ENCODE results near the gene C19orf12.
"Not testable (repeated sequence)": the region's sequence is repeated elsewhere in the genome, so short reads cannot be mapped to it uniquely, and the experiment has no call there.

The C19orf12 gene

DNA sequence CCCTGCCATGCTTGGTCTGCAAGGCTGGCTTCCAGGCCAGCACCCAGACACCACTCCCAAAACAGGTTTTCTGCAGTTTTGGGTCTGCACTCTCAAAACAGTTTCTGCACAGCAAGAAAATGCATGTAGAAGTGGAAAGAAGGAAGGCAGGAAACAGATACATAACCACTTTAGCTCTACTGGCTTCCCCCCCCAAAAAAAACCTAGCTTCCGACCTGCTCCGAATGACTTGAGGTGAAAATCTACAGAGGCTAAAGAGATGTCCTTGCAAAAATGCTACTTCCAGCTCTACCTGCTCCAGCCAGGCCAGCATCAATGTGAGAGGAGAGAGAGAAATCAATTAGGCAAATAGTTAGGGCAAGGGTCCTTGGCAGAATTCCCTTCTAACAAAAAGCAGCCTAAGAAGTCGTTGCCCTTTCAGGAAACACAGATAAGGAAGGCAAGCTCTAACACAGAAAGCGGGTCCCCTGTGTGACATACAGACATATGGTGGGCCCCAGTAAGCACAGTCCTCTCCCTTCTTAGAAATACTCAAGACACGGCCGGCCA lies 3.4 kb downstream of the C19orf12 start:
- Mint-ChIP-seq H3K36me3 (peaks cover 4% of the 10 kb centered on the region), H3K27me3 (no peaks in the 10 kb centered on the region), H3K4me3 (peak overlapping the region; percentile 94), H3K9me3 (ENCODE audit: low read depth) (no peaks in the 10 kb centered on the region), H3K4me1 (ENCODE audit: low read depth) (peaks cover 85% of the 10 kb centered on the region), H3K27ac (peak overlapping the region; percentile 95)

DNA sequence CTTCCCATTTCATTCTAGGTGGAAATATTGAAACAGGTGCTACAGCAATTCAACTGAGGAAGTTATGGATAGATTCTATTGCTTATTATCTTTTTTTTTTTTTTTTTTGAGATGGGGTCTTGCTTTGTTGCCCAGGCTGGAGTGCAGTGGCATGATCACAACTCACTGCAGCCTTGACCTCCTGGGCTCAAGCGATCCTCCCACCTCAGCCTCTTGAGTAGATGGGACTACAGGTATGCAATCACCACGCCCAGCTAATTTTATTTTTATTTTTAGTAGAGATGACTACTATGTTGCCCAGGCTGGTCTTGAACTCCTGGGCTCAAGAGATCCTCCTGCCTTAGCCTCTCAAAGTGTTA lies 5.6 kb downstream of the C19orf12 start:
- H3K4me1 Mint-ChIP-seq (ENCODE audit: low read depth): peaks cover 89% of the 10 kb centered on the region
- peak overlapping the region; percentile 38 for H3K4me3 Mint-ChIP-seq

DNA sequence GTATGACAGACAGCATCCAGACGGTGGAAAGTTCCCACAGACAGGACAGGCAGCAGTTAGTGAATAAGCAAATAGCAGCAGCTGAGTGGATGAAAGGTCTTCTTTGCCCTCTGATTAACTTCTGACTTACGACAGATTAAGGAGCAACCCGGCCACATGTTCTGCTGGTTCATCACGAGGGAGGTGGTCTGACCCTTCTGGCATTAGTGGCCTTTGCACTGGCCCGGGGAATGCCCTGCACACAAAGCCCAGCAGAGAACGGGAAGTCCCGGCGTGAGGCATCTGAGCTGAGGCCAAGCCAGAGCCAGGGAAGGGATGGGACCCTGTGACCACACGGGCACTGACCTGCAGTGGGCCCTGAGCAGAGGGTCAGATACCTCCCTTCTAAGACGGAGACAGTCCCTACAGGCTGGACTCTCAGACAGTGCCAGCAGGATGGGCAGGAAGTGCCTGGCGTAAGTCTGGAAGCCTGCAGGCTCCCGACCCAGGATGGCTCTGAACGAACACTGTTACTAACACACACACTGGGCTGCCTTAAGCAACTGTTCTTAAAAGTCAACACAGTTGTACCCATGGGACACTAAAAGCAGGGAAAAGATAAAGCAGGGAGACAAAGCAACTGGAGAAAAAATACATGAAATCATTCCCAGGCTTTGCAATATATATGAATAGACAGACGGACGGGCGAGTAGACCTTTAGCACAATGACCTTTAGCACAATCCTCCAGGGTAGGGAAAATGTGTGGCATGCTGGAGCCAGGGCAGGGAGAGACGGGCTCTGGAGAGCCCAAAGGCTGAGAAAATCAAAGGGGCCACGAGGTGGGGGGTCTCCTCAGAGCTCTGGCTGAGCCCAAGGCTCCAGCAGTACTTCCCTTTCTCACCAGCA lies 6.3 kb downstream of the C19orf12 start:
- Mint-ChIP-seq H3K36me3 (peaks cover 4% of the 10 kb centered on the region), H3K27me3 (no peaks in the 10 kb centered on the region), H3K27ac (peak overlapping the region; percentile 86), H3K9me3 (ENCODE audit: low read depth) (no peaks in the 10 kb centered on the region), H3K4me1 (ENCODE audit: low read depth) (peaks cover 87% of the 10 kb centered on the region), H3K4me3 (peak overlapping the region; percentile 42)

More for the DNA sequence above, 5.6 kb downstream of the C19orf12 start:
- H3K36me3 Mint-ChIP-seq; H3K27me3 Mint-ChIP-seq; H3K9me3 Mint-ChIP-seq (ENCODE audit: low read depth): not testable (repeated sequence)
- peak overlapping the region; percentile 95 for H3K27ac Mint-ChIP-seq

DNA sequence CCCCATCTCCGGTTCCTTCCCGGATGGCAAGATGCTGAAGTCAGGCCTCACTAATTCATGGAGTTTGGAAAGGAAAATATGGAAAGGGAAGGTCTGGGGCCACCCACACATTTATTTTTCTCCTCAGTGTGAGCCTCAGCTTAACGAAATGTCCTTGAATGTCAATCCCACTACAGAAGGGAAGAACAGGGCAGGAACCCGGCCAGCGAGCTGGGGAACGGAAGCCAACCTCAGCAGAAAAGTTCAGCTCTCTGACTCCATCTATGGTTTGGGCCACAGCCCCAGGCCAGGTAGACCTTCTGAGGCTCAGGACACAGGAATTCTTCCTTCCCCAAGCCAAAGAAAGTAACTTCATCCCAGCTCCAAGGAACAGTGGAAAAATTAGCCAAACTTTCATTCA lies 8.4 kb downstream of the C19orf12 start:
- Mint-ChIP-seq H3K9me3 (ENCODE audit: low read depth) (no peaks in the 10 kb centered on the region), H3K36me3 (peaks cover 3% of the 10 kb centered on the region), H3K27ac (peak overlapping the region; percentile 96), H3K27me3 (no peaks in the 10 kb centered on the region), H3K4me1 (ENCODE audit: low read depth) (peaks cover 70% of the 10 kb centered on the region), H3K4me3 (peak overlapping the region; percentile 17)

DNA sequence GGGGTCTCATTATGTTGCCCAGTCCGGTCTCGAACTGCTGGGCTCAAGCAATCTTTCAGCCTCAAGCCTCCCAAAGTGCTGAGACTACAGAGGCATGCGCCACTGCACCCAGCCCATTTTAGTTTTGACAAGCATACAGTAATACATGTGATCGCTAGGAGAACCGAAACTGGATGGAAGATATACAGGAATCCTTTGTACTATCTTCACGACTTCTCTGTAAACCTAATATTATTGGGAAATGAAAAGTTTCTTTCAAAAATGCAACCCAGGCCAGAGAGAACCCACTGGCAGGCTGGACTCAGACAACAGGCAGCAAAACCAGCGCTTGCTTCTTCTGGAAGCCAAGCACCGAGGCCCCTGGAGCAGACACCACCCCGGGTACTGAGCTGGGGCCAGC lies 9.4 kb downstream of the C19orf12 start:
- H3K36me3 Mint-ChIP-seq: peaks cover 2% of the 10 kb centered on the region

DNA sequence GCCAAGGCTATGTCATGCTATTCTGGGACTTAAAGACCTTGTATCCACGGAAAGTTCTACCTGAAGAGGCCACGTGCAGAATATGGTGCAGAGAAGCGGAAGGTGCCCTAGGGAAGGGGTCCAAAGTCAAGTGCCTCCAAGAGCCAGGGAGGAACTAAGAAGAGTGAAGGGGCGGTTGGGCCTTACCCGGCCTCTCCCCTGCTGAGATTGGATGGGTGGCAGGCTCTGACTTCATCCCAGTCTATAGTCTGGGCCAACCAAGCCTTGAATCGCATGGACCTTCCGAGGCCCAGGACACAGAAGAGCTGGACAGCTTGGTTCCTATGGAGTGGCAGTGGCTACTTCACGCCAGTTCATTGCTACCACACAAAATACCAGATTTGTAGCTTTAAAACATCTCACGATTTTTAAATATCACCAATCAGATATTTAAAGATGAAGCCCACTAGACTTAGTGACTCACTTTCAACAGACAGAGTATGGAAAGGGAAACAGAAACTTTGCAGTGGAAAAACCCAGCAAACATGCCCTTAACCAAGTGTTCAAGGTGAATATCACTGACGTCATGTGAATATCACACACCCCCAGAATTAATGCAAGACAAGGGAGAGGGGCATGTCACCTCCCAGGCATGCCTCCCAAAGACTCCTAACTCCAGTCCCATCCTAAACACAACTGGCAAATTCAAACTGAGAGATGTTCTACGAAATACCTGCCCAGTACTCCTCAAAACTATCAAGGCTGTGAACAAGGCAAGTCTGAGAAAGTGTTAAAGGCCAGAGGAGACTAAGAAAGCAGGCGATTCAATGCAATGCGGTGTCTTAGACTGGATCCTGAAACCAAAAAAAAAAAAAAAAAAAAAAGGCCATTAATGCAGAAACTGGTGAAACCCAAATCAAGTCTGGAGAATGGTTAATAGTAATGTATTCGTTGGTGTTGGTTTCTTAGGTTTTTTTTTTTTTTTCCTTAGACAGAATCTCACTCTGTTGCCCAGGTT lies 10.2 kb downstream of the C19orf12 start:
- H3K27ac Mint-ChIP-seq: peak overlapping the region; percentile 96
- H3K36me3 Mint-ChIP-seq: peaks cover 2% of the 10 kb centered on the region
- no peaks in the 10 kb centered on the region for H3K27me3 Mint-ChIP-seq
- H3K4me1 Mint-ChIP-seq (ENCODE audit: low read depth): peaks cover 52% of the 10 kb centered on the region
- peak overlapping the region; percentile 63 for H3K4me3 Mint-ChIP-seq
- no peaks in the 10 kb centered on the region for H3K9me3 Mint-ChIP-seq (ENCODE audit: low read depth)

More for the DNA sequence above, 9.4 kb downstream of the C19orf12 start:
- peaks cover 61% of the 10 kb centered on the region for H3K4me1 Mint-ChIP-seq (ENCODE audit: low read depth)
- peak overlapping the region; percentile 96 for H3K27ac Mint-ChIP-seq
- H3K4me3 Mint-ChIP-seq: peak overlapping the region; percentile 63
- no peaks in the 10 kb centered on the region for H3K27me3 Mint-ChIP-seq
- no peaks in the 10 kb centered on the region for H3K9me3 Mint-ChIP-seq (ENCODE audit: low read depth)

DNA sequence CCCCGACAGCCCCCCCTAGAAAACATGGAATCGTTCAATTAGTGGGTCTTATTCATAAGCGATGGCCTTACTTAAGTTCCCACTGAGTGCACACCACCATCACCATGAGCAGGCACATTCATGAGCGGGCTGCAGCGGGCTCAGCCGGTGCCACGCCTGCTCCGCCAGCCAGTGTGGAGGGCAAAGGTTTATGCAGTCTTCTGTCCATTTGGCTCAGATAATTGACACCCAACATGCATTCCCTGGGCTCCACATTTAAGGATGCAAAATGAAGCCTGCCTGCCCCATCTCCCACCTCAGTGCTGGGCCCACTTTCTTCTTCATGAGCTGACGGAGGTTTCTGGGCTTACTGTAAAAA lies 12.1 kb downstream of the C19orf12 start:
- H3K27me3 Mint-ChIP-seq: no peaks in the 10 kb centered on the region
- H3K27ac Mint-ChIP-seq: peak overlapping the region; percentile 34
- H3K36me3 Mint-ChIP-seq: peaks cover 2% of the 10 kb centered on the region
- H3K9me3 Mint-ChIP-seq (ENCODE audit: low read depth): no peaks in the 10 kb centered on the region
- H3K4me3 Mint-ChIP-seq: no peak overlapping the region
- H3K4me1 Mint-ChIP-seq (ENCODE audit: low read depth): peaks cover 39% of the 10 kb centered on the region

DNA sequence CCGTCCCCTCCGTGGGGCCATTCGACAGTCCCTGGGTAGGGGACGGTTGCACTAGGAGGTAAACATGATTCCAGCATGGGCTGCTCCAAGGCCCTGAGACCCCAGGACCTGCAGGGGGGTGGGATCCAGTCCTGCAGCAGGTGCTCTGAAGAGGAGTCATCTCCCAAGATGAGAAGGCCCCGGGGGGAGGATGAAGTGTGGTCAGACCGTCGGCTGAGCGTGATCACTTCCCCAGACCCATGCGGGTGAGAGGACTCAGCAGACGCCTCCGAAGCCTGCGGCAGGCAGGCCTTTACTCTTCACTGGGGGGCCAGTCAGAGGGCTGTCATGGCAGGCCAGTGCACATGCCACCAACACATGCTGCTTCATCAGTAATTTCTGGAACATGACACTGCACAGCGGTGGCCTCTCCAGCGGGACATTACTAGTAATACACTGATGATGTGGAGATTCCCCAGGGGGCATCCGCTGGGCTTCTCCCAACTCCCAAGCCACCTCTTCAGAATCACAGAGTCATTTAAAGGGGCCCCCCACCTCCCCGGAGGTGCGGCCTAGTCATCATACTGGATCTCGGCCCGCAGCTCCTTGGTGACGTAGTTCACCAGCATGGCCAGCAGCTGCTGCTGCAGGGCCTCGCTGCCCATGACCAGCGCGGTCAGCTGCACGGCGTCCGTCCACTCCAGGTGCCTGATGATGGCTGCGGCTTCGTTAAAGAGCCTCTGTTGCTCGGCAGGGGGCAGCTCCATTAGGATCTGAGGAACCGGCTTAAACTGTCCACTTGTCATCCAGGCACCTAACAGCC lies 12.7 kb downstream of the C19orf12 start:
- H3K4me3 Mint-ChIP-seq: no peak overlapping the region
- H3K36me3 Mint-ChIP-seq: no peaks in the 10 kb centered on the region
- no peaks in the 10 kb centered on the region for H3K27me3 Mint-ChIP-seq
- no peaks in the 10 kb centered on the region for H3K9me3 Mint-ChIP-seq (ENCODE audit: low read depth)
- peaks cover 34% of the 10 kb centered on the region for H3K4me1 Mint-ChIP-seq (ENCODE audit: low read depth)
- peak overlapping the region; percentile 41 for H3K27ac Mint-ChIP-seq

DNA sequence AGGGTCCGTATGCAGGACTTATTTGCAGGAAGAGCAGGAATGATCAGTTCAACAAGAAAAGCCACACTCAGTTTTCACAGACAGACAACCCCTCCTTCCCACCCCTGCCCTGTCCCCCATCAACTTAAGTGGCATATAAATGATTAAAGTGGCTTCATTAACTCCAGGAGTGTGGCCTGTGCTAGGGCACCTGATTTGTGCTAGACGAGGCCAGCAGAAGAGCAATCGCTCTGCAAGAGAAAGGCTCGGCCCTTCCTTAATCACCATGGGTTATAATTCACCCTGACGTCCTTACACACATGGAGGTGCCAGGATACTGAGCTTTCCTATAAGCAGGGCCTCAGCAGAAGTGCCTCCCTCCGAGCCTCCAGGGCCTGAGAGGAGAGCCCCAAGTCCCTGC lies 14.6 kb downstream of the C19orf12 start:
- Mint-ChIP-seq H3K4me1 (ENCODE audit: low read depth) (peaks cover 21% of the 10 kb centered on the region), H3K27me3 (no peaks in the 10 kb centered on the region), H3K9me3 (ENCODE audit: low read depth) (no peaks in the 10 kb centered on the region), H3K4me3 (no peak overlapping the region), H3K36me3 (no peaks in the 10 kb centered on the region), H3K27ac (peak overlapping the region; percentile 64)

DNA sequence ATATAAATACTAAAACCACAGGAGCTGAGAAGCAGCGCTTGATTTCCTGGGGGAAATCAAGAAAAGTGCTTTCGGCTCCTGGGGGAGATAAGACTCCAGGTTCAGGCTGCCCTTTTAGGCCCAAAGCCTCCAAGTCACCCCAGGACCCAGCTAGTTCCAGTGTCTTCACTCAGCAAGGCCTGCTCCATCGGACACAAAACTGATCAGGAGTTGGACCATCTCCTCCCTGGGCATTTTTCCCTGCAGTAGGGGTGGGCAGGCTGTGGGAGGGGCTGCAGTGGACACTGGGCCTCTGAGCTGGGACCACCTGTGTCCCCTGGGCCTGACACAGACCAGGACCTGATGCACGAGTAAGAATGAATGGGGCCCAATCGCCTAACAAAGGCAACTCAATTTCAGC lies 15.2 kb downstream of the C19orf12 start:
- H3K27ac Mint-ChIP-seq: no peak overlapping the region

DNA sequence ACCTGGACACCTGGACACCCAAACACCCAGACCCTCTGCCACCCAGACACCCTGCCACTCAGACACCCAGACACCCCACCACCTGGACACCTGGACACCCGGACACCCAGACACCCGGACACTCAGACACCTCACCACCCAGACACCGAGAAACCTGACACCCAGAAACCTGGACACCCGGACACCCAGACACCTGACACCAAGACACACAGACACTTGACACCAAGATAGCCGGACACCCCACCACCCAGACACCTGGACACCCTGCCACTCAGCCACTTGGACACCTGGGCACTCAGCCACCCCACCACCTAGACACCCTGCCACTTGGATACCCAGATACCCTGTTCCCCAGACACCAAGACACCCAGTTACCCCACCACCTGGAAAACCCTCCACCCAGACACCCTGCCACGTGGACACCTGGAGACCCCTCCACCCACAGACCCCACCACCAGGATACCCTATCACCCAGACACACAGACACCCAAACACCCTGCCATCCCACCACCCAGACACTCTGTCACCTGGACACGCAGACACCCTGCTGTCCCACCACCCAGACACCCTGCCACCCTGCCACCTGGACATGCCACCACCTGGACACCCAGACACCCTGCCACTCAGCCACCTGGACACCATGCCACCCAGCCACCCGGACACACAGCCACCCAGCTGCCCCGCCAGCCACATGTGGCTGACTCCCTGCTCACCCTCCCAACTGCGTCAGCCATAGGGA lies 17.4 kb downstream of the C19orf12 start:
- Mint-ChIP-seq H3K9me3 (ENCODE audit: low read depth) (no peaks in the 10 kb centered on the region), H3K36me3 (no peaks in the 10 kb centered on the region), H3K4me3 (no peak overlapping the region), H3K27me3 (no peaks in the 10 kb centered on the region), H3K4me1 (ENCODE audit: low read depth) (peaks cover 12% of the 10 kb centered on the region), H3K27ac (peak overlapping the region; percentile 66)

More for the DNA sequence above, 15.2 kb downstream of the C19orf12 start:
- no peaks in the 10 kb centered on the region for H3K36me3 Mint-ChIP-seq
- no peaks in the 10 kb centered on the region for H3K9me3 Mint-ChIP-seq (ENCODE audit: low read depth)
- no peaks in the 10 kb centered on the region for H3K27me3 Mint-ChIP-seq
- H3K4me1 Mint-ChIP-seq (ENCODE audit: low read depth): peaks cover 17% of the 10 kb centered on the region
- H3K4me3 Mint-ChIP-seq: no peak overlapping the region

DNA sequence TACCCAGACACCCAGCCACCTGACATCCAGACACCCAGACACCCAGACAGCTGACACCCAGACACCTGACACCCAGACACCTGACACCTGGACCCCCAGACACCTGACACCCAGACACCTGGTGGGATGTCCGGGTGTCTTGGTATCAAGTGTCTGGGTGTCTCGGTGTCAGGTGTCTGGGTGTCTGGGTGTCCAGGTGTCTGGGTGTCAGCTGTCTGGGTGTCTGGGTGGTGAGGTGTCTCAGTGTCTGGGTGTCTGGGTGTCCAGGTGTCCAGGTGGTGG lies 18.6 kb downstream of the C19orf12 start:
- no peaks in the 10 kb centered on the region for H3K9me3 Mint-ChIP-seq (ENCODE audit: low read depth)
- H3K36me3 Mint-ChIP-seq: no peaks in the 10 kb centered on the region
- no peaks in the 10 kb centered on the region for H3K27me3 Mint-ChIP-seq
- H3K27ac Mint-ChIP-seq: no peak overlapping the region
- no peak overlapping the region for H3K4me3 Mint-ChIP-seq
- H3K4me1 Mint-ChIP-seq (ENCODE audit: low read depth): peaks cover 10% of the 10 kb centered on the region

DNA sequence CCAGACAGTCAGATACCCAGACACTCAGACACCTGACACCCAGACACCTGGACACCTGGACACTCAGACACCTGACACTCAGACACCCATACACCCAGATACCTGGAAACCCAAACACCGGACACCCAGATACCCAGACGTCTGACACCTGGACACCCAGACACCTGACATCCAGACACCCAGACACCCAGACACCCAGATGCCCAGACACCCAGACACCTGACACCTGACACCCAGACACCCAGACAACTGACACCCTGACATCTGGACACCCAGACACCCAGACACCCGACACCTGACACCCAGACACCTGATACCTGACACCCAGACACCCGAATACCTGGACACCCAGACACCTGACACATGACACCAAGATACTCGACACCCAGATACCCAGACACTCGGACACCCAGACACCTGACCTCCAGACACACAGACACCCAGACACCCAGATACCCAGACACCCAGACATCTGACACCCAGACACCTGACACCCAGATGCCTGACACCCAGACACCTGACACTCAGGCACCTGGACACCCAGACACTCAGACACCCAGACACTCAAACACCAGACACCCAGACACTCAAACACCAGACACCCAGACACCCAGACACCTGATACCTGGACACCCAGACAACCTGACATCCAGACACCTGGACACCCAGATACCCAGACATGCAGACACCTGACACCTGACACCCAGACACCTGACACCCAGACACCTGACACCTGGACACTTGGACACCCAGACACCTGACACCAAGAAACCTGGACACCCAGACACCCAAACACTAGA lies 19.1 kb downstream of the C19orf12 start:
- Mint-ChIP-seq H3K27me3 (no peaks in the 10 kb centered on the region), H3K4me1 (ENCODE audit: low read depth) (peaks cover 12% of the 10 kb centered on the region), H3K27ac (peak overlapping the region; percentile 50), H3K36me3 (no peaks in the 10 kb centered on the region), H3K4me3 (no peak overlapping the region), H3K9me3 (ENCODE audit: low read depth) (no peaks in the 10 kb centered on the region)
